GM18951 (cell line): ENCODE results near the gene SLC39A7.
A peak's percentile ranks its signal among the peaks of the same experiment; 100 is the strongest.
"Not testable (repeated sequence)": the region's sequence is repeated elsewhere in the genome, so short reads cannot be mapped to it uniquely, and the experiment has no call there.

Experiments used
- POLR2A ChIP-seq: IDR thresholded peaks from 4 replicates; pipeline ENCODE4 v1.6.1; 2011; ENCODE audit warnings: mild to moderate bottlenecking; ENCODE audit not compliant: insufficient read length, insufficient read depth; ENCODE audit errors: extremely low read depth
- in situ Hi-C: fragments of 300-500 bp; cut with MboI; formaldehyde crosslinking; loops from one replicate; pipeline ENCODE4 v1.12.0; 2022; ENCODE audit warnings: low sequenced_read_pairs, mixed read lengths, inconsistent platforms; ENCODE audit not compliant: unreplicated experiment

SLC39A7 gene

GRCh38 chr6:33208091-33208967 is 7.7 kb downstream of the SLC39A7 start, which contains the start of gene RING1:
TSS of gene RING1 (plus strand) at chr6:33208500. CDS start at chr6:33208823, 323 bp downstream.
- in situ Hi-C loops, result no loop called here
- TF ChIP-seq POLR2A, result peak; percentile 95

DNA sequence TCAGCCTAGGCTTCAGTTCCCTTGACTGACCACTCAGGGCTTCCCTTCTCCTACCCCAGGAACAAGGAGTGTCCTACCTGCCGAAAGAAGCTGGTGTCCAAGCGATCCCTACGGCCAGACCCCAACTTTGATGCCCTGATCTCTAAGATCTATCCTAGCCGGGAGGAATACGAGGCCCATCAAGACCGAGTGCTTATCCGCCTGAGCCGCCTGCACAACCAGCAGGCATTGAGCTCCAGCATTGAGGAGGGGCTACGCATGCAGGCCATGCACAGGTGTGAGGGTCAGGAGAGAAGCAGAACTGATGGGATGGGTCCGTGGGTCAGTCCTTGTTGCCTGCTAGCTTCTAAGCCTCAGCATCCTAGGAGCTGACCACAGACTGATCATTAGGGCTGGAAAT is 9.2 kb downstream of the SLC39A7 start:
- in situ Hi-C loops, result no loop called here
- no peak for TF ChIP-seq POLR2A

GRCh38 chr6:33211136-33211535 is 10.5 kb downstream of the SLC39A7 start:
- TF ChIP-seq POLR2A, result no peak
- in situ Hi-C loops, result no loop called here

DNA sequence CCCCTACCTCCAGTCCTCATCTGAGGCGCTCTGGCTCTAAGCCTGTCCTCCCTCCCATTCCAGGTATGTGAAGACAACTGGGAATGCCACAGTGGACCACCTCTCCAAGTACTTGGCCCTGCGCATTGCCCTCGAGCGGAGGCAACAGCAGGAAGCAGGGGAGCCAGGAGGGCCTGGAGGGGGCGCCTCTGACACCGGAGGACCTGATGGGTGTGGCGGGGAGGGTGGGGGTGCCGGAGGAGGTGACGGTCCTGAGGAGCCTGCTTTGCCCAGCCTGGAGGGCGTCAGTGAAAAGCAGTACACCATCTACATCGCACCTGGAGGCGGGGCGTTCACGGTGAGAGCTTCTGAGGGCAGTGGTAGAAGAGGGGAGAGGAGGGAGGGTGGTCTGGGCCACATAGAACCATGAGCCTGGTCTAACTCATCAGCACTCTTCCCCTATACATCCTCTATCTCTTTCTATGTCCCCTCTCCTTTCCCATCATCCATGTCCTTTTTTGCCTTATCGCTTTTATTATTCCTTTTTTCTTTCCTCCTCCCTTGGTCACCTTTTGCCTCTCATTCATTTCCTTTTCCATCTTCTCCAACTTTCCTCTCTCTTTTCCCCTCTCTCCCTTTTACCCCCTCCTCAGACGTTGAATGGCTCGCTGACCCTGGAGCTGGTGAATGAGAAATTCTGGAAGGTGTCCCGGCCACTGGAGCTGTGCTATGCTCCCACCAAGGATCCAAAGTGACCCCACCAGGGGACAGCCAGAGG is 11.2 kb downstream of the SLC39A7 start:
- in situ Hi-C loops, result no loop called here
- no peak for TF ChIP-seq POLR2A

GRCh38 chr6:33212857-33213165 is 12.1 kb downstream of the SLC39A7 start:
- in situ Hi-C loops, result no loop called here
- no peak for TF ChIP-seq POLR2A

GRCh38 chr6:33213166-33213988 is 12.7 kb downstream of the SLC39A7 start:
- TF ChIP-seq POLR2A, result no peak
- in situ Hi-C loops, result no loop called here

GRCh38 chr6:33213989-33214335 is 13.3 kb downstream of the SLC39A7 start:
- TF ChIP-seq POLR2A, result no peak
- in situ Hi-C loops, result no loop called here

GRCh38 chr6:33215271-33216116 is 14.8 kb downstream of the SLC39A7 start:
- in situ Hi-C loops, result no loop called here
- TF ChIP-seq POLR2A, result no peak

DNA sequence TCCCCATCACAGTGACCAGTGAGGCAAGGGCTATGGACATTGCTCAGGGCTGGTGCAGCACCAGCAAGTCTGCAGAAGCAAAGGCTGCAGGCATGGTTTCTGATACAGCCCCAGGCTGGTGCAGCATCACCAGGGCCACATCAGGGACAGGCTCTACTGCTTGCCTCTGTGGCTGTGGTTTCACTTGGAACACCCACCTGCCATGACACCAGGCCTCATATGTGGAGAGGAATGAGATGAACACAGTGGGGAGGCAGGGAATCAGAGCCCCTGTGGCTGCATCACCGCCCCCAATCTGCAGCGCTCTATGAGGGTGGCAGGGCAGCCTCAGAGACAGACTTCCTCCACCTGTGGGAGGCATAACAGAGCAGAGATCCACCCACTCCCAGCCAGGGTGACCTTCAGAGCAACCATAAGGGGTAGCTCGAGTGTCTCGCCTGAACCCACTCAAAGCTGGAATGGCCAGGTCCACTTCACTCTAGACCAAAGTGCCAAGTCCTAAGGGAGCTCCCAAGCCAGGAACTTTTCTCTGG is 15.5 kb downstream of the SLC39A7 start:
- in situ Hi-C loops, result no loop called here
- TF ChIP-seq POLR2A, result no peak

DNA sequence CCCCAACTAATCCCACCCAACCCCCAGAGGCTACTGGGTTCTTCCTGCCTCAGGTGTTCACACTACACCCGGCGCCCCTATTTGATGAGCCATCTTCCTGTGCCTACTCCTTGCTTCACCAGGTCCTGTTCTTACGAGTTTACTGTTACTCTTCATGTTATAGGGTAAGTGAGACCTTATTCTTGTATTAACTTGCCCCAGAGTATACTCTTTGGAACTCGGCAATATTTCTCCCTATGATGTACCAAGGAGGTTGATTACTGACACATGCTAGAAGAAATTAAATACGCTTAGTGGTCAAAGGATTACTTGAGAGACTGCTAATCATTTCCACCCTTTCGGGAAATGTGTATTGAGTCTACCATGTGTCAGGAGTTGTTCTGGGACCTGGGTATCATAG is 16.6 kb downstream of the SLC39A7 start:
- in situ Hi-C loops, result no loop called here
- no peak for TF ChIP-seq POLR2A

DNA sequence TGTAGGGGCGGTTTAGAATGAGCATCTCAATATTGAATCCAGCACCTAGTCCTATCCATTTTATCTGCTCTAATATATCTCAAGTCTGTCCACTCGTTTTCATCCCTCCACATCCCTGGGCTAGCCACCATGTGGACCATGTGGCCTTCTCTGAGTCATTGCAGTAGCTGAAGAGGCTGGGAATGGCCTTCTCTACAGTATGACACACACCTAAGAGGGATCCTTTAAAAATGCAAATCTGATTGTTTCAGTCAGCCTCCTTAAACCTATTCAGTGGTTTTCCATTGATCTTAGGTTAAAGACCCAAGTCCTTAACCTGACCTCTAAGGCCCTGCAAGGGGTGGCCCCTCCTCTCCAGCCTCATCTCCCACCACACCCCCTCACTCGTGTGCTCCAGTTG is 17.0 kb downstream of the SLC39A7 start:
- in situ Hi-C loops, result no loop called here
- no peak for TF ChIP-seq POLR2A

DNA sequence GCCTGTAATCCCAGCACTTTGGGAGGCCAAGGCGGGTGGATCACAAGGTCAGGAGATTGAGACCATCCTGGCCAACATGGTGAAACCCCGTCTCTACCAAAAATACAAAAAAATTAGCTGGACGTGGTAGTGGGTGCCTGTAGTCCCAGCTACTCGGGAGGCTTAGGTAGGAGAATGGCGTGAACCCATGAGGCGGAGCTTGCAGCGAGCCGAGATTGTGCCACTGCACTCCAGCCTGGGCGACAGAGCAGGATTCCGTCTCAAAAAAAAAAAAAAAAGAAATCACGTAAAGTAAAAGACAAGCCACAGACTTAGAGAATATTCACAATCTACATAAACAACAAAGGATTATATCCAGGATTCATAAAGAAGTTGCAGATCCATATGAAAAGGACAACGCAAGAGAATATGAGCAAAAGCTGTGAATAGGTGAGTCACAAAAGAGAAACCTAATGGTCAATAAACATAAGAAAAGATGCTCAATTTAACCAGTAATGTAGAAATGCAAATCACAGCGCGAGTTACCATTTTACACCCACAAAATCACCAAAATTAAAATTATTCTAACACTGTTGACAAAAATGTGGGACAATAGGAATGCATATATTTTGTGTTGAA is 25.9 kb downstream of the SLC39A7 start:
- in situ Hi-C loops, result not testable (repeated sequence)
